Activated gamma-delta T cell (primary cell): ENCODE results near the gene HAPLN2.
"Not testable (repeated sequence)": the region's sequence is repeated elsewhere in the genome, so short reads cannot be mapped to it uniquely, and the experiment has no call there.

ENCODE experiments used
- DNase-seq: peaks from one replicate; lab custom pipeline; 2025; lab: John Stamatoyannopoulos, UW

HAPLN2 gene

GRCh38 chr1:156592158-156592909 is 26.9 kb upstream of the HAPLN2 start:
- DNase-seq: no peak

DNA sequence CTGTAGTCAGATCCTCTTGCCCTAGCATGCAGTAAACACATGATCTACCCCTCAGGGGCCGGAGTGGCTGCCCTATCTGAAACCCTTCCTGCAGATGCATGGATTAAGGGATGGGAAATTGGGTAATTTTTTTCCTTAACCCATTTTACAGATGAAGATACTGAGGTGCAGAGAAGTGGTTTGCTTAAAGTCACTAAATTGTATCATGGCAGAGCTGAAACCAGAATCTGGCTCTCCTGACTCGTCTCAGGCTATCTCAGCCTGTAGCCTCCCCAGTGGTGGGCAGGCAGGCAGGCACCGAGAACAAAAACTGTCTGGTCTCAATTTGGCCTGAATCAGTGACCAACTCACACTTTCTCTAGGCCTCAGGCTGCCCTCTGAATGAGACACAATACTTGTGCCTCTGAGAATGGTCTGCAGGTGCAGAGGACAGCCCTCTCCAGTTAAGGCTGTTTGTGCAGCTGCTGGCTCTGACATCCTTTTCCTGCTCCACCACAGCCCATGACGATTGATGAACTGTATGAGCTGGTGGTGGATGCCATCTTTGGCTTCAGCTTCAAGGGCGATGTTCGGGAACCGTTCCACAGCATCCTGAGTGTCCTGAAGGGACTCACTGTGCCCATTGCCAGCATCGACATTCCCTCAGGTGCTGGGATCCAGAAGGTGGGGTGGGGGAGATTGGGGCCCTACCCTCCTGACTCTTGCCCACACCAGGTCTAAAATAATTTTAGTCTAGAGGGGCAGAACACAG is 26.1 kb upstream of the HAPLN2 start:
- DNase-seq: no peak

- no peak for DNase-seq
These were observed 25.6 kb upstream of the HAPLN2 start for GRCh38 chr1:156593661-156593989.

DNA sequence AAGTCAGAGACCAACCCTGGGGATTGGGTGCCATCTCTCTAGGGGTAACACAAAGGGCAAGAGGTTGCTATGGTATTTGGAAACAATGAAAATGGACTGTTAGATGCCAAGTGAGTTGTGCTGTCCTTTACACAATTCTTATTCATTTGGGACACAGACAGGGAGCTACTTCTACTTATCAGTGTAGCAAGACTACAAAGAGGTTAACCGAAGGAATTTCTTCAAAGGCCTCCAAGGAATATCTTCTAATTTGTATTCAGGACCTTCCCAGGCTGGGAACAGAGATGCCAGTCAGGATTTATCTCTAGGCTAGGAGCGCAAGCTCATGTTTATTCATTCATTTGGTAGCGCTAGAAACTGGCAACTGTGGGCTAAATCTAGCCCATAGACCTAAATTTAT is 25.0 kb upstream of the HAPLN2 start:
- no peak for DNase-seq

DNA sequence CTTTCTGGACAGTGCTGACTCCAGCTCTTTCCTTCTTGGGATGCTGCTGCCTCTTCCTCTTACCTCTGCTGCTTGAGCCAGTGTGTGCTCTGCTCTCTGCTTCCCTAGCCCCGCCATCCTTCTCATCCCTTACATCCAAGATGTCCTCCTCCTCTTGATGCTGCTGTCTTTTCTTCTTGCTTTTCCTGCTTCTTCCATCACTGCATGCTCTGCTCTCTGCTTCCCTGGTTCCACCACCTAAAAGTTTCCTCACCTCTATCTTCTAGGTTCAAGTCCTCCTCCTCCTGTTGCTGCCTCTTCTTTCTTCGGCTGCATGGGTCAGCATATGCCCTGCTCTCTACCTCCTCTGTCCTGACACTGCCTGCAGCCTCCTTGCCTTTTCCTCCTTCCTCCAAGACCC is 24.2 kb upstream of the HAPLN2 start:
- DNase-seq: no peak

DNA sequence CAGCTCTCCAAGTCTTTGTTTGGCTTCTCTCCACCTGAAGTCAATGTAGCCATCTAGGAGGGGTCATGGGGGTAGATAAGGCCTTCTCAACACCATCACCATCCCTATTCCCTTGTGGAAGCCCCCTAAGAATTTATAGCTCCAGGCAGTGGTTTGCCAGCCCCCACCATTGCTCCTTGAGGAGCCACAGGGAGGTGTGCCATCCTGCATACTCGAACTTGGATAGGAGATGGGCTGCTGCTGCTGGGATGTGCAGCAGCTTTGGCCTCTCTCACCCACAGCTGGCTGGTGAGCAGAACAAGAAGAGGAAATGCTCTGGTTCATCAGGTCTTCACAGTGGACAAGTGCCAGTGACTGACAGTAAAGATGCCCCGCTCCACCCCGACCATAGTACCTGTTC is 22.8 kb upstream of the HAPLN2 start:
- no peak for DNase-seq

DNA sequence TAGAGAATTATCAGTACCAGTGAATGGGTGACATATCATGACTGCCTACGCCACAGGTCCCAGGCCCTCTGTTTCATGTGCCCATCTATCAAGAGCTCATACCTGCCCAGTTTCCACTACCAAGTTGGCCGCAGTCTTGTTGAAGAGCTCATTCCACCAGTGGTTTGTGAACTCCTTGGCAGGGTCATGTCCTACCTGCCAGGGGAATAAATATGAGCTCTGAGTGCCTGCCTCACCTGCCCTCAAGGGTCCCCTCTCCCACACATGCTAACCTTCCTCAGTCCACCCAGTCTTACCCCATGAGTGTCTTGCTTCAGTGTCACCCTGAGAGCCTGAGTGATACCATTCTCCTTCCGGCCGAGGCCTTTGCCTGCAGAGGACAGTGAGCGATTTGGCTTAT is 21.1 kb upstream of the HAPLN2 start:
- no peak for DNase-seq

- DNase-seq: no peak
These were observed 20.3 kb upstream of the HAPLN2 start for GRCh38 chr1:156598731-156599432.

GRCh38 chr1:156599811-156600210 is 19.4 kb upstream of the HAPLN2 start:
- DNase-seq: no peak

GRCh38 chr1:156600733-156601121 is 18.5 kb upstream of the HAPLN2 start:
- no peak for DNase-seq

DNA sequence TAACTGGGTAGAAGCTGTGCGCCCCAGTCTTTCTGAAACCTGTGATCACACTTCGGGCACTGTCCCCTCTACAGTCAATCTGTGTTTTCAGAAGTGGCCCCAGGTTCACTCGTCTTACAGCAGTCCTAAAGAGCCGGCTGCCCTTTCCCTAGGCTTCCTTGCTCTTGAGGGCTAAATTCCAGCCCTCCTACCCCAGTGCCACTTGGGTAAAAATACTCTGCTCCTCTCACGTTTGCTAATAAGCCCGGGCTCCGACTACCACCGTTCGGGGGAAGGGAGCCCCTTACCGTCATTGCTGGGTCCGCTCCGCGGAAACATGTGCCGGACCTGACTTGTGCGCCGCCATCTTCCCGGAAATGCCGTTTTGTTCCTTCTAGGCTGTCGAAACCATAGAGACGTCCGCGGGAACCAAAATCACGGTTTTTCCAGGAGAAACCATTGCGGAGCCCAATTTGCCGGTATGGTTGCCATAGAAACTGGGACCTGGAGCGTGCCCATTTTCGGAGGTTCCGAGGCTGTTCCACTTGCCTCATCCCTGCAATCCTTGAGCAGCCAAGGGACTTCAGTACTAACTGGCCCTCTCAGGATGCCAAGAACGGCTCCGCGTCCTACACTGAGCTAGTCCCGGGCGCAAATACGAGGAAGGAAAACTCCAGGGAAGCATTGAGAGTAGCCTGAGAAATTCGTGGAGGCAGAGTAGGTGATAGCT is 17.9 kb upstream of the HAPLN2 start, which contains the start of gene GPATCH4:
GPATCH4 (minus strand) TSS at position 358 of the 709 bp plus-strand sequence.
- no peak for DNase-seq

- no peak for DNase-seq
These were observed 17.3 kb upstream of the HAPLN2 start for GRCh38 chr1:156601892-156602291.

DNA sequence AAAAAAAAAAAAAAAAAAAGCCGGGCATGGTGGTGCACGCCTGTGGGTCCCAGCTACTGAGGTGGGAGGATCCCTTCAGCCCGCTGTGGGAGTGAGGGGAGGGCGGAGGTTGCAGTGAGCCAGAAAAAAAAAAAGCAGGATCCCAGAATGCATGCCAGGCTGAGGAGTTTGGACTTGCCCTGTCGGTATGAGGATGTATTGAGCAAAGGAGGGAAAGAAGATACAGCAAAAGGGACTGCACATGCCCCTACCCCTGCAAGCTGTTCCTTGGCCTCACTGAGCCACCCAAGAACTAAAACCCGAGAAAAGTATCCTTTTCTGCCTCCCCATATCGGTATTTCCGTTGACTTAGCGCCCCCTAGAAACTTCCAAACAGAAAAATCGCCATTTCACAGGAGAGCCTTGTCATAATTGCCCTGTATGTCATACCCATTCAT is 16.6 kb upstream of the HAPLN2 start:
- no peak for DNase-seq

GRCh38 chr1:156607344-156607743 is 11.9 kb upstream of the HAPLN2 start:
- DNase-seq: not testable (repeated sequence)

GRCh38 chr1:156608036-156608674 is 11.1 kb upstream of the HAPLN2 start:
- DNase-seq: no peak

DNA sequence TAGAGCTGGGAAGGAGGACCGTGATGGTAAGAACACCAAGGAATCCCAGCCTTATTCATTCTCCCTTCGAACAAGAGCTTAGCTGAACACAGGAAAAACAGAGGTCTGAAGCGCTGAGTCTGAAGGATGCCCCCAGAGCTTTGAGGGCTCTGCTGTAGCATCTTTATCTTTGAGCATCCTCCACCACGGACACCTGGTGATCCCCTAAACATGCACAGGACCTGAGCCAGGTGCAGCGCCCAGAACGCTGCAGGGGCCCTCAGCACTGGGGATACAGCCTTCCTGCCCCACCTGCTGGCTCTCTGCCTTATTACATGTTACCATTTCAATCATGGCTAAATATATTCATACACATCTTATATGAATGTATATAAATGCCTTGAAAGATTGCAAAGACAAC is 10.2 kb upstream of the HAPLN2 start:
- DNase-seq: no peak

GRCh38 chr1:156610072-156610471 is 9.1 kb upstream of the HAPLN2 start:
- not testable (repeated sequence) for DNase-seq

- DNase-seq: no peak
These were observed 6.5 kb upstream of the HAPLN2 start for GRCh38 chr1:156612666-156613065.

DNA sequence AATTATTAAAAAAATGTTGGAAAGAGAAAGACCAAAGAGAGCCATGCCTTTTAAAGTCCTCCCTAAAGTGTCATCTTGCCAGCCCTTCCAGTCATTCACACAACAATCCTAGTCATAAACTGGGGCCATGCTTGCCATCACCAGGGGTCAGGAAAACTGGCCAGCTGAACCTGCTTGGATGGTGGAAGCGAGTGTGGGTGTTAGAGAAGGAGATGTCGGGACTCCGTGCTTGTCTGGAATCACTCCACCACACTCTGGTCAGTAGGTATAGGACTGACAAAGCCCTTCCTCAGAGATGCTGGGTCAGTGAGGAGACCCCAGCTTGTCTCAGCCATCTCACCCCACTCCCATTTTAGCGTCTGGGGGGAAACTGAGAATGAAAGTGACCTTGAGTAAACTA is 3.3 kb upstream of the HAPLN2 start:
- no peak for DNase-seq

GRCh38 chr1:156616463-156616862 is 2.8 kb upstream of the HAPLN2 start:
- no peak for DNase-seq

- DNase-seq: no peak
These were observed 354 bp downstream of the HAPLN2 start for GRCh38 chr1:156619582-156619955.
